H1 (cell line): Measurements from ENCODE around the gene XCL1. TPM values are rescaled to one million over a fixed set of nuclear protein-coding genes. Genes with fewer than 3 reads are reported as not detected.

Experiments used
- CTCF ChIA-PET: fragments of 300-600 bp; sonication (Branson Sonifier 250); formaldehyde crosslinking; loops from one replicate; lab custom pipeline; 2021; ENCODE audit not compliant: partially characterized antibody; lab: Charles Lee
- POLR2A ChIA-PET: fragments of 300-600 bp; sonication (Branson Sonifier 250); formaldehyde crosslinking; loops from one replicate; lab custom pipeline; 2021; ENCODE audit warnings: inconsistent platforms; ENCODE audit not compliant: partially characterized antibody; lab: Charles Lee
- DNase-seq, 2 experiments: peaks; one replicate each; pipeline versions ENCODE4 v3.0.0 to v3.0.0-alpha.2; 2010 to 2022; ENCODE audit warnings: low spot score in 2 of 2, low read depth in 1 of 2, mixed read lengths in 1 of 2
- FAIRE-seq: peaks from 2 replicates; lab custom pipeline; 2011; peaks lifted over from hg19 to GRCh38; lab: Jason Lieb, UNC
- H2AFZ ChIP-seq: 2 replicates; pipeline ENCODE4 v1.8.1; 2012; ENCODE audit warnings: low read length, inconsistent platforms
- H2AK5ac ChIP-seq: 2 replicates; pipeline ENCODE4 v1.6.1; 2013; ENCODE audit warnings: low read depth, low read length
- H2BK120ac ChIP-seq: replicated peaks from 2 replicates; pipeline ENCODE3; 2013; ENCODE audit warnings: low read depth, low read length, inconsistent platforms
- H2BK12ac ChIP-seq: 2 replicates; pipeline ENCODE4 v1.6.1; 2013; ENCODE audit warnings: low read depth, low read length
- H2BK15ac ChIP-seq: 2 replicates; pipeline ENCODE4 v1.6.1; 2013; ENCODE audit warnings: low read length
- H2BK20ac ChIP-seq: 2 replicates; pipeline ENCODE4 v1.6.1; 2013; ENCODE audit warnings: low read length
- H2BK5ac ChIP-seq: 2 replicates; pipeline ENCODE4 v1.6.1; 2013; ENCODE audit warnings: low read depth, low read length
- H3K14ac ChIP-seq: 2 replicates; pipeline ENCODE4 v1.6.1; 2013; ENCODE audit warnings: inconsistent platforms; ENCODE audit not compliant: insufficient read length
- H3K18ac ChIP-seq: 2 replicates; pipeline ENCODE4 v1.6.1; 2013; ENCODE audit warnings: low read length; ENCODE audit errors: extremely low read depth
- H3K23ac ChIP-seq: 2 replicates; pipeline ENCODE4 v1.6.1; 2013; ENCODE audit warnings: inconsistent platforms; ENCODE audit not compliant: insufficient read length
- H3K23me2 ChIP-seq: 2 replicates; pipeline ENCODE4 v1.6.1; 2013; ENCODE audit warnings: low read depth, low read length
- H3K27ac ChIP-seq: 2 replicates; pipeline ENCODE4 v1.6.1; 2011; ENCODE audit warnings: low read depth, low read length, inconsistent platforms
- H3K27me3 ChIP-seq, 4 experiments: replicated peaks in 1 of 4; 1 replicate in 1 of 4; 2 replicates in 3 of 4; pipeline versions ENCODE4 v1.6.1 to v1.8.1; 2011 to 2013; ENCODE audit warnings: low read length in 3 of 4, mild to moderate bottlenecking in 3 of 4, inconsistent platforms in 2 of 4, mixed read lengths in 2 of 4, moderate library complexity in 1 of 4; ENCODE audit not compliant: control insufficient read depth in 3 of 4, insufficient read depth in 3 of 4; ENCODE audit errors: extremely low read depth in 1 of 4
- H3K36me3 ChIP-seq, 4 experiments: 2 replicates each; pipeline versions ENCODE4 v1.6.1 to v1.8.1; 2011 to 2013; ENCODE audit warnings: mild to moderate bottlenecking in 4 of 4, low read length in 3 of 4, moderate library complexity in 2 of 4, control low read depth in 1 of 4, inconsistent platforms in 1 of 4; ENCODE audit not compliant: insufficient read depth in 4 of 4, control insufficient read depth in 2 of 4
- H3K4ac ChIP-seq: replicated peaks from 2 replicates; pipeline ENCODE3; 2013; ENCODE audit warnings: low read length, low read depth, mixed read lengths, inconsistent platforms; ENCODE audit not compliant: insufficient read length
- H3K4me1 ChIP-seq, 4 experiments: replicated peaks in 1 of 4; 1 replicate in 1 of 4; 2 replicates in 3 of 4; pipeline versions ENCODE4 v1.6.1 to v1.8.1; 2011 to 2013; ENCODE audit warnings: low read length in 3 of 4, inconsistent platforms in 2 of 4, mixed read lengths in 1 of 4; ENCODE audit not compliant: insufficient read depth in 4 of 4, control insufficient read depth in 3 of 4
- H3K4me2 ChIP-seq, 2 experiments: 2 replicates each; pipeline versions ENCODE4 v1.6.1 to v1.8.1; 2011 to 2013; ENCODE audit warnings: low read depth in 2 of 2, low read length in 2 of 2, control low read depth in 1 of 2, inconsistent platforms in 1 of 2, mild to moderate bottlenecking in 1 of 2; ENCODE audit not compliant: insufficient read depth in 1 of 2
- H3K4me3 ChIP-seq, 4 experiments: fragments of 200-600, 300-600 bp in 1 of 4; sonication (generic), shearing (Covaris generic), sonication (Bioruptor Twin) in 1 of 4; 2 replicates each; pipeline versions ENCODE4 v1.5.1 to v1.8.1; 2011 to 2016; ENCODE audit warnings: low read length in 4 of 4, low read depth in 3 of 4, control low read depth in 2 of 4, inconsistent platforms in 2 of 4, mild to moderate bottlenecking in 2 of 4, mixed read lengths in 1 of 4, moderate library complexity in 1 of 4; ENCODE audit not compliant: insufficient read depth in 2 of 4; ENCODE audit errors: extremely low read depth in 1 of 4
- H3K56ac ChIP-seq: replicated peaks from 2 replicates; pipeline ENCODE3; 2013; ENCODE audit warnings: low read depth, mild to moderate bottlenecking, mixed read lengths, low read length, inconsistent platforms; ENCODE audit not compliant: insufficient read length
- H3K79me1 ChIP-seq: 2 replicates; pipeline ENCODE4 v1.6.1; 2013; ENCODE audit warnings: low read depth, low read length, control low read depth
- H3K79me2 ChIP-seq, 2 experiments: 2 replicates each; pipeline versions ENCODE4 v1.6.1 to v1.8.1; 2012 to 2013; ENCODE audit warnings: low read length in 2 of 2, mild to moderate bottlenecking in 2 of 2, inconsistent platforms in 1 of 2; ENCODE audit not compliant: insufficient read depth in 2 of 2, control insufficient read depth in 1 of 2
- H3K9ac ChIP-seq, 4 experiments: replicated peaks in 1 of 4; 1 replicate in 1 of 4; 2 replicates in 3 of 4; pipeline versions ENCODE4 v1.6.1 to v1.8.1; 2011 to 2013; ENCODE audit warnings: low read depth in 3 of 4, low read length in 3 of 4, control low read depth in 2 of 4, mild to moderate bottlenecking in 2 of 4, moderate library complexity in 2 of 4, inconsistent platforms in 1 of 4; ENCODE audit errors: extremely low read depth in 1 of 4
- H3K9me3 ChIP-seq, 2 experiments: 2 replicates each; pipeline versions ENCODE4 v1.6.1 to v1.8.1; 2012 to 2013; ENCODE audit warnings: mild to moderate bottlenecking in 2 of 2, moderate library complexity in 2 of 2, control low read depth in 1 of 2, inconsistent platforms in 1 of 2, low read depth in 1 of 2, low read length in 1 of 2, mixed read lengths in 1 of 2; ENCODE audit not compliant: insufficient read depth in 2 of 2
- H4K20me1 ChIP-seq, 2 experiments: replicated peaks in 1 of 2; 2 replicates each; pipeline versions ENCODE3 to v1.8.1; 2011 to 2013; ENCODE audit warnings: inconsistent platforms in 2 of 2, low read length in 2 of 2, mild to moderate bottlenecking in 1 of 2; ENCODE audit not compliant: insufficient read depth in 2 of 2, control insufficient read depth in 1 of 2
- H4K5ac ChIP-seq: 2 replicates; pipeline ENCODE4 v1.6.1; 2013; ENCODE audit warnings: low read length, low read depth, mixed read lengths, inconsistent platforms; ENCODE audit not compliant: insufficient read length
- H4K8ac ChIP-seq: 2 replicates; pipeline ENCODE4 v1.8.0; 2013; ENCODE audit warnings: mild to moderate bottlenecking, moderate library complexity, low read length, inconsistent platforms; ENCODE audit not compliant: insufficient read depth; ENCODE audit errors: extremely low read depth
- H4K91ac ChIP-seq: replicated peaks from 2 replicates; pipeline ENCODE3; 2013; ENCODE audit warnings: low read length, mixed read lengths, inconsistent platforms; ENCODE audit not compliant: insufficient read length
- GABPA ChIP-seq: IDR thresholded peaks from 2 replicates; pipeline ENCODE4 v1.6.1; 2011; ENCODE audit warnings: mild to moderate bottlenecking, low read length, moderate library complexity, borderline replicate concordance; ENCODE audit not compliant: insufficient read depth
- RNF2 ChIP-seq: fragments of 200-900, 300-1000 bp; sonication (generic); IDR thresholded peaks from 2 replicates; pipeline ENCODE4 v1.7.1; 2016; ENCODE audit warnings: borderline replicate concordance, low read depth, mild to moderate bottlenecking, antibody characterized with exemption, low read length; ENCODE audit not compliant: poor library complexity, severe bottlenecking; ENCODE audit errors: missing control alignments
- WGBS, 2 experiments: shearing (Covaris generic) in 1 of 2; methylation state at CpG; one replicate each; pipeline versions ENCODE4 v1.1.6 to v1.1.7; 2013 to 2015; ENCODE audit warnings: low lambda C conversion rate in 2 of 2, mixed read lengths in 2 of 2, inconsistent platforms in 1 of 2, low coverage in 1 of 2, missing lambda C conversion rate in 1 of 2; ENCODE audit not compliant: insufficient replicate concordance in 2 of 2, insufficient coverage in 1 of 2, insufficient read length in 1 of 2; ENCODE audit errors: extremely low coverage in 1 of 2, missing lambda C conversion rate in 1 of 2; 5-methylcytosine and 5-hydroxymethylcytosine counted together
- polyA plus RNA-seq, 7 experiments: library from polyadenylated mRNA; depleted of rRNA in 3 of 7; stranded (reverse) in 5 of 7; unstranded in 2 of 7; fragments of >200 nt in 5 of 7; fragments of 200-250 nt in 2 of 7; gene quantifications; 1 replicate in 5 of 7; 2 replicates in 1 of 7; 4 replicates in 1 of 7; pipeline versions ENCODE4 v1.2.1 to v1.2.3, GENCODE V29; 2011 to 2013; ENCODE audit warnings: missing spikeins in 2 of 7, mixed read lengths in 2 of 7
- total RNA-seq: library from RNA; stranded (reverse); fragmentation: NEBNext Ultra II Directional; extraction: Animal tissue kit (Norgen Biotek cat#: 25700); gene quantifications from 2 replicates; pipeline ENCODE4 v1.2.1, GENCODE V29; 2021

Gene XCL1
- total and polyA plus RNA-seq, 2 of the 8 experiments (the other 6 are each of a cell fraction or from before 2014, with no cell fraction given) = 0.39 to 0.63 TPM

DNA sequence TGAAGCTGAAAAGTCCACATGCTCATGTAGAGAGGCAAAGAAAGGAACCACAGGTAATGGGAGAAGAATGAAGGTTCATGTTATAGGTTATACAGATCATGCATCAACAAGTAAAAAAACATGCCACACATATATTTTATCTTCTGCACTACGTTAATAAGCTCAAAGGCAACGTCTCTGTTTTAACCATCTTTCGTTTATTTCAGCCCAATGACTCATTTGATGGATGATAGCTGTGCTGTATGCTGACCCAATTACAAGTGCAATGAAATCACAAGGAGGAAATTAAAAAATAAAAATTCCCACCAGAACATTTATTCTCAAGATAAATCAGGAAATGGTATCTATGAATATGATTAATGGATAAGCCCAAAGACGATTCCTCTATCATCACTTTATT, 24.6 kb downstream of the XCL1 start:
- H4K8ac ChIP-seq = no peak overlapping the region
- no peaks in the 10 kb centered on the region for H3K9me3 ChIP-seq
- ChIA-PET POLR2A (no interaction called here), CTCF (interaction anchor here (0.5 to 3.8 kb wide), 5 partner anchors 36 to 747 kb away, joined by 3 to 22 read pairs (median 3); no protein-coding TSS in a partner anchor)
- no peak overlapping the region for H3K27ac ChIP-seq
- H4K5ac ChIP-seq = no peak overlapping the region
- no peak overlapping the region for H3K4me3 ChIP-seq
- H3K4me1 ChIP-seq = no peaks in the 10 kb centered on the region
- H2BK5ac ChIP-seq = no peak overlapping the region
- no peak for FAIRE-seq
- H3K14ac ChIP-seq = no peak overlapping the region
- no peak overlapping the region for H2BK120ac ChIP-seq
- no peak overlapping the region for H3K23ac ChIP-seq
- no peak overlapping the region for H2AFZ ChIP-seq
- H3K56ac ChIP-seq = no peak overlapping the region
- no peak overlapping the region for H3K18ac ChIP-seq
- no peaks in the 10 kb centered on the region for H3K23me2 ChIP-seq
- no peak overlapping the region for H4K91ac ChIP-seq
- H2AK5ac ChIP-seq = no peak overlapping the region
- no peaks in the 10 kb centered on the region for H3K79me2 ChIP-seq
- no peak overlapping the region for H3K4me2 ChIP-seq
- no peak overlapping the region for H3K9ac ChIP-seq
- no peak overlapping the region for H2BK20ac ChIP-seq
- H4K20me1 ChIP-seq = no peaks in the 10 kb centered on the region
- H2BK12ac ChIP-seq = no peak overlapping the region
- H3K79me1 ChIP-seq = no peaks in the 10 kb centered on the region
- no peak overlapping the region for H2BK15ac ChIP-seq
- no peaks in the 10 kb centered on the region for H3K27me3 ChIP-seq
- no peak overlapping the region for H3K4ac ChIP-seq
- TF ChIP-seq GABPA = no peak
- TF ChIP-seq RNF2 = no peak
- TF ChIP-seq, all 59 proteins: peak for 0
- no peaks in the 10 kb centered on the region for H3K36me3 ChIP-seq
- 88% methylated on average over 4 of the region's 4 CpGs; no CpG with 5 or more reads in 1 of the 2 experiments for WGBS, 2 experiments
- no peak for DNase-seq
